Measurements from ENCODE around the gene CMTM2.
"Not testable (repeated sequence)": the region's sequence is repeated elsewhere in the genome, so short reads cannot be mapped to it uniquely, and the experiment has no call there.

Gene CMTM2

GRCh38 chr16:66610111-66610820 lies 31.0 kb downstream of the CMTM2 start:
- no peak for DNase-seq

- not testable (repeated sequence) for DNase-seq
Observed at GRCh38 chr16:66611911-66612310, 32.6 kb downstream of the CMTM2 start.

GRCh38 chr16:66612422-66612821 lies 33.2 kb downstream of the CMTM2 start:
- no peak for DNase-seq

- no peak for DNase-seq
Observed at GRCh38 chr16:66614161-66614802, 35.0 kb downstream of the CMTM2 start.

- no peak for DNase-seq
Observed at GRCh38 chr16:66616169-66616568, 36.9 kb downstream of the CMTM2 start.

GRCh38 chr16:66616592-66616991 lies 37.3 kb downstream of the CMTM2 start:
- DNase-seq: no peak

- no peak for DNase-seq
Observed at GRCh38 chr16:66617010-66617434, 37.8 kb downstream of the CMTM2 start.

GRCh38 chr16:66617728-66618127 lies 38.5 kb downstream of the CMTM2 start:
- DNase-seq: no peak

- no peak for DNase-seq
Observed at GRCh38 chr16:66618588-66619375, 39.5 kb downstream of the CMTM2 start.

GRCh38 chr16:66619534-66620428 lies 40.5 kb downstream of the CMTM2 start:
- DNase-seq: no peak

GRCh38 chr16:66620429-66620795 lies 41.1 kb downstream of the CMTM2 start:
- DNase-seq: no peak

- no peak for DNase-seq
Observed at GRCh38 chr16:66621973-66622372, 42.7 kb downstream of the CMTM2 start.

GRCh38 chr16:66622863-66623262 lies 43.6 kb downstream of the CMTM2 start:
- DNase-seq: no peak

- DNase-seq: no peak
Observed at GRCh38 chr16:66623755-66624154, 44.5 kb downstream of the CMTM2 start.

GRCh38 chr16:66627611-66628378 lies 48.5 kb downstream of the CMTM2 start:
- not testable (repeated sequence) for DNase-seq

- no peak for DNase-seq
Observed at GRCh38 chr16:66629856-66630255, 50.6 kb downstream of the CMTM2 start.

GRCh38 chr16:66630561-66631260 lies 51.4 kb downstream of the CMTM2 start:
- DNase-seq: not testable (repeated sequence)

- not testable (repeated sequence) for DNase-seq
Observed at GRCh38 chr16:66631558-66631957, 52.3 kb downstream of the CMTM2 start.

GRCh38 chr16:66634527-66635196 lies 55.4 kb downstream of the CMTM2 start:
- no peak for DNase-seq

- no peak for DNase-seq
Observed at GRCh38 chr16:66635406-66635805, 56.1 kb downstream of the CMTM2 start.

- DNase-seq: no peak
Observed at GRCh38 chr16:66636199-66636598, 56.9 kb downstream of the CMTM2 start.
